ENCODE results near the gene SPNS2.

DNA sequence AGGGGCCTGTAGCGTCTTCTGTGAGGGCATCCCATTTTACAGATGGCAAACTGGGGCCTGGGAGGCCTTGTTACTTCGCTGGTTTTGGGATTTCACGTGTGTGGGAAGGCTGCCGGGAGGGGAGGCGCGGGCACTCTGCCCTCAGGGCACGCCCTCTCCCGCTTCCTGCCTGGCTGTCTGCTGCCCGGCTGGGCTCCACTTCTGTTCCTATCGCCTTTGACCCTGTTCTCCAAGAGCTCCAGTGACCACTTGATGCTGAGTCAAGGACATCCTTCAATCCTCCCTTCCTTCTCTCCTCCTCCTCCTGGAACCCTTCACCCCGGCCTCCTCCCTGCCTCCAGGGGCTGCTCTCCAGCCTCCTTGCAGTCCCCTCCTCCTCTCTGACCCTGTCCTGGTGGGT is 48.9 kb upstream of the SPNS2 start:
- no peak for TF ChIP-seq POLR2A (IDR thresholded peaks at IDR 0.05)
- TF ChIP-seq, protein P1, sequence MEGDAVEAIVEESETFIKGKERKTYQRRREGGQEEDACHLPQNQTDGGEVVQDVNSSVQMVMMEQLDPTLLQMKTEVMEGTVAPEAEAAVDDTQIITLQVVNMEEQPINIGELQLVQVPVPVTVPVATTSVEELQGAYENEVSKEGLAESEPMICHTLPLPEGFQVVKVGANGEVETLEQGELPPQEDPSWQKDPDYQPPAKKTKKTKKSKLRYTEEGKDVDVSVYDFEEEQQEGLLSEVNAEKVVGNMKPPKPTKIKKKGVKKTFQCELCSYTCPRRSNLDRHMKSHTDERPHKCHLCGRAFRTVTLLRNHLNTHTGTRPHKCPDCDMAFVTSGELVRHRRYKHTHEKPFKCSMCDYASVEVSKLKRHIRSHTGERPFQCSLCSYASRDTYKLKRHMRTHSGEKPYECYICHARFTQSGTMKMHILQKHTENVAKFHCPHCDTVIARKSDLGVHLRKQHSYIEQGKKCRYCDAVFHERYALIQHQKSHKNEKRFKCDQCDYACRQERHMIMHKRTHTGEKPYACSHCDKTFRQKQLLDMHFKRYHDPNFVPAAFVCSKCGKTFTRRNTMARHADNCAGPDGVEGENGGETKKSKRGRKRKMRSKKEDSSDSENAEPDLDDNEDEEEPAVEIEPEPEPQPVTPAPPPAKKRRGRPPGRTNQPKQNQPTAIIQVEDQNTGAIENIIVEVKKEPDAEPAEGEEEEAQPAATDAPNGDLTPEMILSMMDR (IDR thresholded peaks at IDR 0.05), result no peak

All from tibial nerve (tissue), 3 donors.